Dermis blood vessel endothelial cell (primary cell): Measurements from ENCODE around the gene MAP4K1. TPM values are rescaled to one million over a fixed set of nuclear protein-coding genes. Genes with fewer than 3 reads are reported as not detected.

Experiments
- DNase-seq: peaks from one replicate; pipeline ENCODE4 v3.0.0; 2010
- total RNA-seq: library from RNA; depleted of rRNA; stranded (reverse); fragments of >200 nt; gene quantifications from 2 replicates; pipeline ENCODE4 v1.2.3, GENCODE V29; 2014

Gene MAP4K1
- total RNA-seq, result 0.09 TPM in 1 of 2 replicates, not detected in the other

DNA sequence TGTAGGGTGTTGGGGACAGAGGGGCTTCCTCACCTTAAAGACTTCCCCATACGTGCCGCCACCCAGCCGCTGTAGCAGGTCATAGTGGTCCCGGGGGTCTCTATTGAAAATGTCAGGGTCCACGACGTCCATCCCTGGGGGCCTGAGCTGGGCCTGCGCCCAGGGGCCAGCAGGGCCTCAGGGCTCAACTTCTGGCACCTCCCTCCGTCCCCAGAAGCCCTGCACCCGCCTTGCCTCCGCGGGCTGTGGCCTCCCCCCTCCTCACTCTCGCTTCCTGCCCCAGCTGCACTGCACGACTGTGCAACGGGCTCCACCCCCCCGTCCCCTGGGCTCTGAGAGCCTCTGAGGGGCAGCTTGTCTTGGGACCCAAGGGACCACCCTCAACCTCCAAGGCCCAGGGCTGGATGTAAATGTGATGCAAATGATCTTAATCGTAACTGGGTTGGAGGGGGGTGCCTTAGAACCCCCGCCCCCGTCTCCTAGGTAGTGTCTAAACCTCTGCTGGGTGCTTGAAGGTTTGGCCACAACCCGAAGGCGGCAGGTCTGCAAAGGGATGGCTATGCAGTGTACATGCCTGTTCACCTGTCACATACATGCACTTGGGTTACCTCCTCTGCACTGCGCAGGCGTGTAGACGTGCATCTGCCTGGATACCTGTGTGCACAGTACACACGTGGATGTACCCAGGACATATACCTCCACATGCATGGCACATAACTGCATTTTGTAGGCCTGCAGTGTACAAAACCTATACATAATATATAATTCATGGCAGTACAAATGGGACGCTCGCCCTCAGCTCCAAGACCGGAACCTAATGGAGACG is at the start of gene MAP4K1:
Gene MAP4K1 (minus strand): TSS at position 190 of the 826 bp plus-strand sequence. CDS start 58 bp downstream, at position 132.
- DNase-seq, result no peak

DNA sequence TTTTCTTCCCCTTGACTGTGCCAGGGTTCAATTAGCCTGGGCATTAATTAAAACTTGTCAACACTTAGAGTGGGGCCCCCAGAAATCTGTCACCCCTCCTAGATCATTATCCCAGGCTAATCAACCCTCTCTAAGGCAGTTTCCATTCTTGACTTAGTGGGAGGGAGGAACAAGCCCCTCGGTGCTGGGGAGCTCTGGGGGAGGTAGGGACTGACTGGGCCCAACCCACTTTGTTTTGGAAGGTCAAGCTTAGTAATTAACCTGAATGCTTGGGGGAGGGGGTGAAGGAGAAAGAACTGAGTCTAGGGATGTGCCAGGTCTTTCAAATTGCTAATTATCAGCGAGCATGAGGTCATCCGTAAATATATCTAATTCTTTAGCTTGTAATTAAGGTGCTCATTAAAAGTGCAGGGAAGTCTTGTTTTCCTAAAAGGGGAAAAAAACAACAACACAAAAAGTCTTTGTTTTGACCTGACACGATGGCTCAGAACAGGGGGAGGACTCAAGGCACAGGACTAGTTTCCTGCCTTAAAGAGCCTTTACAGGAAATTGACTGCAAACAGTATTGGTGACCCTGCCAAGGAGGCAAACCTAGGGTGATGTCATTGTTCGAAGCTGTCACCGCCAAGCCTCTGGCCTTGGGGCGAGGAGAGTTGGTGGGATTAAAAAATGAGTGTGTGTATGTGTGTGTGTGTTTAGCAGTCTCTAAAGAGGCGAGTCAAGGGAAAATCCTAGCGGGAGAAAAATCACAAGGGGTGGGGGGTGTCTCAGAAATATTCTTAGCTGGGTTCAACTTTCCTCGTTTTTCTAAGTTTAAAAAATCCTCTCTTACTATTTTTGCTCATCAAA is 49.1 kb upstream of the MAP4K1 start:
- DNase-seq, result peak; percentile 93

DNA sequence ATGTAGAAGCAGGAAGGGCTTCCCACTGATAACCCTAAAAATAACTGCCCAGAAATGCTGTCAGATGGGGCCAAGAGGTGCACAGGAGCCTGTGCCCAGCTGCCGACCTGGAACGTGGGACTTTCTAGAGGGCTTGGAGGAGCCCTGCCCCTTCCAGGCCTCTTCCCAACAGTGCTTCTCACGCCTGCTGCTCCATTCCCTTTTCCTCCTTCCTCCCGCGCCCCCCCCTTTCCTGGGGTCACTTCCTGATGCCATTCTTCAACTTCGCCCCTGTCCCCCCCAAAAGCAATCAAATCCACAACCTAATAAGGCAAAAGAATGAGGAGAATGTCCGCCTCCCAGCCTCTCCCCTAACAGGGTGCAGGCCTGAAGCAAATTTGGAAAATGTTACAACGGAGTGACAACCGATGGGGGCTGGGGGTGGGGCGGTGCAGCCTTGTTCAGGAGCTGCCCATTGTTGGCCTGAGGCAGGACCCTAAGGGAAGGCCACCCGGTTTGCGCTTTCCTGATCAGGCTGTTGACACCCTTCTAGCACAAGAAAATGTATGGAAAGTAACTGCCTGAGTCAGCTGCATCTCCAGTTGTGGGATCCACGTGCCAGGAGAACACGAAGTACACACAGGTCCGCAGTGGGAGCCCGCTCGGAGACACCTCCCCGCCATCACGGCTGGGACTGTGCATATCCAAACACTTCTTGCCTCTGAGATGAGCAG is 48.4 kb upstream of the MAP4K1 start:
- peak; percentile 98 for DNase-seq

DNA sequence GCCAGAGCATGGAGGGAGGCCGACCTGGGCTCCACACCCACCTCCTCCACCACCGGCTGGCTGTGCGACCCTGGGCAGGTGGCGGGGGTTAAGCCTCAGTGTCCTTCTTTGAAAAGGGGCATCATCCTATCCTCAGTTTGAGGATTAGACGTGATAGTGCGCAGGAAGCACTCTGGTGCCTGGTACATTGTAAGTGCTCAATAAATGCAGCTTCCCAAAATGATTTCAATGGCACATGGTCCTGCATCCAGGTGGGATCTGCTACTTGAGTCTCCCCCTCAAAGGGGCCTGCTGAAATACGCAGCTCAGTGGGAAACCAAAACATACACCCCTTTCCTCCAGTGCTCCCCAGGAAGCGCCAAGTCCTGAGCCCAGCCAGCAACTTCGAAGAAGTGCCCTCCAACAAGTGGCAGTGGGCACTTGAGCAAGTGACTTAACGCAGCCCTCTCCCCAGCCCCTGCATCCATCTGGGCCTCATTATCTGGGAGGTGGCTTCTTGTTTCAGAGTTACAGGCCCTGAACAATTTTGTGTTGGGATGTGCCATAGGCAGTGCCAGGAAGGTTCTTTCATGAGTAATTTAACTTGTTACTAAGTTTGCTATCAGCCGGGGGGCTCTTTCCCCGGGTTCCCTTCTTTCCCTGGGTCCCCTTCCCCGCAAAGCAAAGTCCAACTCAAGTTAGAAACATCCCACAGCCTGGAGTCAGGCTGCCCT is 47.6 kb upstream of the MAP4K1 start:
- no peak for DNase-seq

GRCh38 chr19:38664503-38665211 is 46.9 kb upstream of the MAP4K1 start:
- DNase-seq, result peak; percentile 41

DNA sequence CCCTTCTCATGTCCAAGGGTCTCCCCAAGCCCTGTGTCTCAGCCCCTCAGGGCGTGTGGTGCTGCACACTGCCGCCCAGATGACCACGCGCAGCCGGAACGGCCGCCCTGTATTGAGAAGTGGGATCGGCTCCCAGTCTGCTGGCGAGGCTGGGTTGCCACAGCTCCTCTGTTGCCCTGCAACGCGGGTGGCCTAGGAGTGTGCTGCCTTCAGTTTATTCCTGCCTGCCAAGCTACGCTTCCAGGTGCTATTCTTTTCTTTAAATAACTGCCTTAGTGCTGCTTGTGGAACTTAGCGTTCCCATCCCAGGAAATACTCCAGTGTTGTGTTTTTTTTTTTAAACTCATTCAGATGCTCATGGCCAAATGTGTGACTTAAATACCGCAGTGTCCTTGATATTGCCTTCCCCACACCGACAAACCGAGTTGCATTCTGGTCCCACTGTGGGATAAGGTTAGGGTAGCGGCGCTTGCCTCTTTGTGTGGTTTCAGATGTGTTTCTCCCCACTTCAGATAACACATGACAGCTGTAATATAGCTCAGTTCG is 46.3 kb upstream of the MAP4K1 start:
- DNase-seq, result peak; percentile 58

DNA sequence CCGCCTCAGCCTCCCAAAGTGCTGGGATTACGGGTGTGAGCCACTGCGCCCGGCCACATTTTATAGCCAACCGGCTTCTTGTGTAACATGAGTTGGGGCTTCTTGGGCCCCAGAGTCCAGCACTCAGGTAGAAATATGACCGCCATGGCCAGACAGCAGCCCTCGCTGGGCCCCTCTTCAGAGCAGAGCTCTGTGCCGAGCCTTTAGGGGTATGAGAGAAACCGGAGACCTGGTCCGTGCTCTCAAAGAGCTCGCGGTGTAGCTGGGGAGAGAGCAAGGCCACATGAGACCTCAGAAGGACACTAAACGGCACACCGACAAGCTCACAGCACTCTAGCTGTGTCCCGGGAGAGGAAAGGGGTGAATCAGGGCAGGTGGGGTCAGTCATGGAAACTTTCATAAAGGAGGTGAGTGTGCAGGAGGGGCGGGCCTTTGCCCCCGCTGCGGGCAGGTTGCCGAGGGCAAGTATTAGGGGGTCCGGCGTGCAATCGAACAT is 45.5 kb upstream of the MAP4K1 start:
- DNase-seq, result no peak

GRCh38 chr19:38662537-38663155 is 44.9 kb upstream of the MAP4K1 start:
- no peak for DNase-seq

GRCh38 chr19:38661996-38662395 is 44.2 kb upstream of the MAP4K1 start:
- DNase-seq, result no peak

- no peak for DNase-seq
Measured at GRCh38 chr19:38661136-38661535, 43.4 kb upstream of the MAP4K1 start.

- DNase-seq, result no peak
Measured at GRCh38 chr19:38660724-38661123, 43.0 kb upstream of the MAP4K1 start.

DNA sequence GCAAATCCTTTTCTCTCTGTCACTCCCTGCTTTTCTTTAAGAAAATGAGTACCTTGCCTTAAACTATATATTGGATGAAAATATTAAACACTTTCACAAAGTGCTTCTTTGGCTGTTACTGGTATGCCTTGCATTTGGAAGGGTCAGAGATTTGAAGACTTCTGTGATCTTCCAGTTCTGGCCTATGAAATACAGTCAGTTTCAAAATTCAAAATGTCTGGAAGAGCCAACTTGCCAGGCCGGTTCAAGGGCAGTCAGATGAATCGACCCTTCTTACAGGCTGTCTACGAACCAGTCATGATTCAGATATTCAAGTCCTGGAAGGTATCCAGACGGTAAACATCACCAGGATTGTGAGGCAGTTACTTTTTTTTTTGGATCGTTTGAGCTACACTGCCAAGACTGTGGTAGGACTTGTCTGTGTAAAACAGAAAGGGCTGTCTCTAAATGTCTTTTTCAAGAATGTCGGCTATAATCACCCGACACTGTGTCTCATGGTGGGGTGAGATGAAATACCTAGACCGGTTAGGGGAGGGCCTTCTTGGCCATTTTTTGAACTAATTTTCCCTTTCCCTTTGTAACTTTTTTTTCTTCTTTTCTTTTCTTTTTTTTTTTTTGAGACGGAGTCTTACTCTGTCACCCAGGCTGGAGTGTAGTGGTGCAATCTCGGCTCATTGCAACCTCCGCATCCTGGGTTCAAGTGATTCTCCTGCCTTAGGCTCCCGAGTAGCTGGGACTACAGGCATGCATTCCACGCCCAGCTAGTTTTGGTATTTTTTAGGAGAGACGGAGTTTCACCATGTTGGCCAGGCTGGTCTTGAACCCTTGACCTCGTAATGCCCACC is 40.9 kb upstream of the MAP4K1 start:
- peak; percentile 98 for DNase-seq

GRCh38 chr19:38657633-38658222 is 40.0 kb upstream of the MAP4K1 start:
- DNase-seq, result peak; percentile 56

DNA sequence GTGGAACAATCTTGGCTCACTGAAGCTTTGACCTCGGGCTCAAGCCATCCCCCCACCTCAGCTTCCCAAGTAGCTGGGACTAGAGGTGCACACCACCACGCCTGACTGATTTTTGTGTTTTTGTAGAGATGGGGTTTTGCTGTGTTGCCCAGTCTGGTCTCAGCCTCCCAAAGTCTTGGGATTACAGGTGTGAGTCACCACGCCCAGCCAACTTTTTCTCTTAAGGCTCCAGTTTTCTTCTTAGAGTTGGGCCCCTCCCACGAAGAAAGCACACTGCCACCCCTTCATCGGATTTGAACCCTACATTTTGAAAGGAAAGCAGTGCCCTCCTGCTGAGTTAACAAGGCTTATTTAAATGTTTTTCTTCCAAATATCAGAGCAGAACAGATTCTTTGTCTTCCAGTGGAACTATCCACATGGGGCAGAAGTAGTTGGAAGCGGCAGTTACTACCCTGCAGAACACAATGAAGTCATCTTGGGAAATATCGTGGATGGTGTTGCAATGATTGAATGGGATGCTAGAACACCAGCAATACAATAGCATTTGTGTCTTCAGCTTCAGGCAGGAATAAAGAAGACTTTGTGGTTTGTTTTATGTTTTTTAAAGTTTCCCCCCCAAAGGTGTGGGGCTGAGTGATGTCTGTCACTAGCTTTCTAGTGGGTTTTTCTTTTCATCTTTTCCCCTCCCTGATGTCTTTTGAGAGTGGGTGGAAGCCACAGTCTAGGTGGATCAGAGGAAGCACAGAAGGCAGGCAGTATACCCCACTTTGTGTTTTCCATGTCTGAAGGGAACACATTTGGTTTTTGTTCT is 38.6 kb upstream of the MAP4K1 start:
- DNase-seq, result no peak

- peak; percentile 55 for DNase-seq
Measured at GRCh38 chr19:38655148-38655824, 37.5 kb upstream of the MAP4K1 start.

DNA sequence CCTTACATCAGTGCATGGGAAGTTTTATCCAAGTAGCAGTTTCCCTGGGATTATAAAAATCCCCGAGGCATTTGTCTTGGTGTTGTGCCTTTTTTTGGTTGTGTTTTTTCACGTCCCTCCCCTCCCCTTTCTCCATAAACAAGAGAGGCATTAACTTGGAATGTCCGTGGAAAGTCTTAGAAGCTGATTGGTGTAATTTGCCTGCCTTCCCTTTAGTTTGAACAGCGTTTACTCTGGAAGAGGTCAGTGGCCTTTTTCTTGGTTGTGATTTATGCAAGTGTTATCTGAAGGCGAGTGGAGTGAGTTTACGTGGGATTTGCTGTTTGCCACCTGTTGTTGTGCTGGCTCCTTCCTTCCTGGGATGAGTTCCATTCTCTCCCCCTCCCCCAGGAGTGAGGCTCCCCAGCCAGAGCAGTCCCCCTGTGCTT is 36.9 kb upstream of the MAP4K1 start:
- DNase-seq, result peak; percentile 73

DNA sequence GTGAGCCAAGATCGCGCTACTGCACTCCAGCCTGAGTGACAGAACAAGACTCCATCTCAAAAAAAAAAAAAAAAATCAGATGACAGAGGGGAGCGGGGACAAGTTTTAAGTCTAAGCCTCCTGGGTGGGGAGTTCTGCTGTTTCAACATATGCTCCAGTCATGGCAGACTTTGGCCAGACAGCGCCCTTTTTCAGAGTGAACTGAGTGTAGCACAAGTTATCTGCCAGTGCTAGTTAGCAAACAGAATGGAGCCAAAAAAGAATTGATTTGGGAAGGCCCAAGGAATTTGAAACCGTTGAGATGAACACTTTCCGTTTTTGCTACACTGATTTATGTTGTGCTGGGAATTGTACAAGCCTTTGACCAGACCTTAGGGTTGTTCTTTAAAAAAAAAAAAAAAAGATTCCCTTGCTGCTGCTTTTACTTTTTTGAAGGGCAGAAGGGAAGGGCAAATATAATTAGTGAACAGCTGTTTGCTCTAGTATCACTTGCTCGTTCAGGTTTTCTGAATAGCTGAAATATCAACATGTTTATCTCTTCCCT is 35.3 kb upstream of the MAP4K1 start:
- peak; percentile 26 for DNase-seq
